ENCODE measurements around the gene CBR3. TPM values are rescaled to one million over a fixed set of nuclear protein-coding genes. Genes with fewer than 3 reads are reported as not detected.

CBR3 gene
- total and polyA plus RNA-seq, 11 donors, result 1.4 to 5.5 (median 2.9) TPM

DNA sequence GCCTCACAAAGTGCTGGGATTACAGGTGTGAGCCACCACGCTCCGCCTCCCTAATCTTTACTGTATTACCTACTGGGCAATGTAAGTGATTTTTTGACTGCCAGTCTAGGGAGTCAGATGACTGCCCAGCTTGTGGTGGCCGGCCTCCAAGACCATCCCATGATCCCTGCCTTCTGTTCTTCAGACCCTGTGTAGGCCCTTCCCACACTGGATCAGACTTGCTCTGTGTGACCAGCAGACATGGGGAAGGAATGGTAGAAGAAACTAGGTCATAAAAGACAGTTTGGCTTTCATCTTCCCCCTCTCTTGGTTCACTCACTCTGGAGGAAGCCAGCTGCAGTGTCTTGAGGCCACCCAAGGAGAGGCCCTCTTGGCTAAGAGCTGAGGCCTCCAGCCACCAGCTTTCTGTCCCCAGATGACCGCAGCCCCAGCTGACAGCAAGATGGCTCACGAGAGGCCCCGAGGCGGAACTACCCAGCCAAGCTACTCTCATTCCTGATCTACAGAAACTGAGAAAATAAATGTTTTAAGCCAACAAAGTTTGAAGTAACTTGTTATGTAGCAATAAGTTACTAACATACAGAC is 14.5 kb upstream of the CBR3 start:
- peak; percentile 37 to 72 (median 53) for DNase-seq
- intact Hi-C loops (cut with DNase I), result no loop called here
- TF ChIP-seq, protein P1, sequence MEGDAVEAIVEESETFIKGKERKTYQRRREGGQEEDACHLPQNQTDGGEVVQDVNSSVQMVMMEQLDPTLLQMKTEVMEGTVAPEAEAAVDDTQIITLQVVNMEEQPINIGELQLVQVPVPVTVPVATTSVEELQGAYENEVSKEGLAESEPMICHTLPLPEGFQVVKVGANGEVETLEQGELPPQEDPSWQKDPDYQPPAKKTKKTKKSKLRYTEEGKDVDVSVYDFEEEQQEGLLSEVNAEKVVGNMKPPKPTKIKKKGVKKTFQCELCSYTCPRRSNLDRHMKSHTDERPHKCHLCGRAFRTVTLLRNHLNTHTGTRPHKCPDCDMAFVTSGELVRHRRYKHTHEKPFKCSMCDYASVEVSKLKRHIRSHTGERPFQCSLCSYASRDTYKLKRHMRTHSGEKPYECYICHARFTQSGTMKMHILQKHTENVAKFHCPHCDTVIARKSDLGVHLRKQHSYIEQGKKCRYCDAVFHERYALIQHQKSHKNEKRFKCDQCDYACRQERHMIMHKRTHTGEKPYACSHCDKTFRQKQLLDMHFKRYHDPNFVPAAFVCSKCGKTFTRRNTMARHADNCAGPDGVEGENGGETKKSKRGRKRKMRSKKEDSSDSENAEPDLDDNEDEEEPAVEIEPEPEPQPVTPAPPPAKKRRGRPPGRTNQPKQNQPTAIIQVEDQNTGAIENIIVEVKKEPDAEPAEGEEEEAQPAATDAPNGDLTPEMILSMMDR (IDR thresholded peaks at IDR 0.05), result no peak
- TF ChIP-seq POLR2A (IDR thresholded peaks at IDR 0.05), result no peak
- Histone ChIP-seq H3K9me3 (peaks cover 0 to 6% (median 0%) of the 10 kb centered on the region in 12 donors), H3K27me3 (no peaks in the 10 kb centered on the region), H3K36me3 (no peaks in the 10 kb centered on the region), H3K4me1 (peaks cover 0 to 11% (median 0%) of the 10 kb centered on the region in 12 donors), H3K4me3 (no peak overlapping the region), H3K27ac (peak overlapping the region in 2 of 12 donors; percentile 15 to 35)
- 74 to 85% (median 81%) methylated on average over 7 of the region's 7 CpGs for WGBS, 4 donors
- ATAC-seq, result peak; percentile 39 to 78 (median 72)

- Histone ChIP-seq H3K27ac (no peak overlapping the region), H3K27me3 (no peaks in the 10 kb centered on the region), H3K4me3 (no peak overlapping the region), H3K9me3 (no peaks in the 10 kb centered on the region), H3K36me3 (no peaks in the 10 kb centered on the region), H3K4me1 (peaks cover 0 to 19% (median 6%) of the 10 kb centered on the region in 12 donors)
- WGBS, 4 donors, result 51 to 64% (median 59%) methylated on average over 4 of the region's 4 CpGs
- ATAC-seq, result no peak
- intact Hi-C loops (cut with DNase I), result no loop called here
- no peak for DNase-seq
- no peak for TF ChIP-seq POLR2A (IDR thresholded peaks at IDR 0.05)
- TF ChIP-seq, protein P1 (IDR thresholded peaks at IDR 0.05), result peak; percentile 14 to 55 (median 36)
These were observed 11.9 kb upstream of the CBR3 start for GRCh38 chr21:36122977-36123376.

DNA sequence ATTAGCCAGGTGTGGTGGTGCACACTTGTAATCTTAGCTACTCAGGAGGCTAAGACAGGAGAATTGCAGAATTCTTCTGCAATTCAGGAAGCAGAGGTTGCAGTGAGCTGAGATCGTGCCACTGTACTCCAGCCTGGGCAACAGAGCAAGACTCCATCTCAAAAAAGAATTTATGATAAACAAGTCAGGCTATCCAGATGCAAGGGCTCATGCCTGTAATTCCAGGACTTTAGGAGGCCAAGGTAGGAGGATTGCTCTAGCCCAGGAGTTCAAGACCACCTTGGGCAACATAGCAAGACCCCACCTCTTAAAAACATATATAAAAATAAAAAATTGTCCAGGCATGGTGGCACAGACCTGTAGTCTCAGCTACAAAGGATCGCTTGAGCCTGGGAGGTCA is 10.5 kb upstream of the CBR3 start:
- Histone ChIP-seq H3K4me3 (no peak overlapping the region), H3K27ac (no peak overlapping the region), H3K4me1 (peaks cover 0 to 19% (median 6%) of the 10 kb centered on the region in 12 donors), H3K27me3 (no peaks in the 10 kb centered on the region), H3K36me3 (no peaks in the 10 kb centered on the region), H3K9me3 (no peaks in the 10 kb centered on the region)
- TF ChIP-seq, protein P1 (IDR thresholded peaks at IDR 0.05), result no peak
- TF ChIP-seq POLR2A (IDR thresholded peaks at IDR 0.05), result no peak
- intact Hi-C loops (cut with DNase I), result no loop called here
- ATAC-seq, result no peak
- no peak for DNase-seq
- WGBS, 4 donors, result 70 to 98% (median 96%) methylated on average over 2 of the region's 2 CpGs

GRCh38 chr21:36125512-36126207 is 9.2 kb upstream of the CBR3 start:
- Histone ChIP-seq H3K27ac (peak overlapping the region in 2 of 12 donors; percentile 15 to 49), H3K9me3 (no peaks in the 10 kb centered on the region), H3K27me3 (no peaks in the 10 kb centered on the region), H3K4me1 (peaks cover 0 to 22% (median 8%) of the 10 kb centered on the region in 12 donors), H3K36me3 (no peaks in the 10 kb centered on the region), H3K4me3 (no peak overlapping the region)
- 25 to 35% (median 30%) methylated on average over 9 of the region's 9 CpGs for WGBS, 4 donors
- DNase-seq (peak in 2 of 5 donors; percentile 32 to 56), ATAC-seq (peak in 1 of 4 donors; percentile 41)
- TF ChIP-seq, protein P1 (IDR thresholded peaks at IDR 0.05), result peak; percentile 84 to 96 (median 92)
- no peak for TF ChIP-seq POLR2A (IDR thresholded peaks at IDR 0.05)
- intact Hi-C loops (cut with DNase I), result loop anchor here in 1 of 10 donors (5.0 kb wide), 1 partner anchor 207 kb away; no protein-coding TSS in a partner anchor
